GM21576 (cell line): ENCODE data around the gene SLC1A5.
"Not testable (repeated sequence)": the region's sequence is repeated elsewhere in the genome, so short reads cannot be mapped to it uniquely, and the experiment has no call there.

ENCODE experiments used
- ATAC-seq: cut with Tn5 transposase; IDR thresholded peaks from one replicate; pipeline ENCODE4 v1.9.1; 2021; ENCODE audit warnings: mild to moderate bottlenecking, moderate library complexity; ENCODE audit not compliant: unreplicated experiment

SLC1A5 gene

GRCh38 chr19:46788262-46788967 lies at the start of gene SLC1A5:
TSS of gene SLC1A5 (minus strand) at chr19:46788594. CDS start at chr19:46787965, 629 bp downstream.
- ATAC-seq, result peak; percentile 49

GRCh38 chr19:46838160-46838559 lies 49.8 kb upstream of the SLC1A5 start:
- ATAC-seq, result no peak

- ATAC-seq, result no peak
These were observed 46.6 kb upstream of the SLC1A5 start for GRCh38 chr19:46834984-46835383.

- no peak for ATAC-seq
These were observed 45.7 kb upstream of the SLC1A5 start for GRCh38 chr19:46834121-46834520.

- no peak for ATAC-seq
These were observed 42.5 kb upstream of the SLC1A5 start for GRCh38 chr19:46830864-46831263.

GRCh38 chr19:46828484-46828883 lies 40.1 kb upstream of the SLC1A5 start:
- ATAC-seq, result no peak

GRCh38 chr19:46825731-46826055 lies 37.3 kb upstream of the SLC1A5 start:
- ATAC-seq, result no peak

- ATAC-seq, result no peak
These were observed 36.7 kb upstream of the SLC1A5 start for GRCh38 chr19:46824890-46825730.

- ATAC-seq, result no peak
These were observed 34.7 kb upstream of the SLC1A5 start for GRCh38 chr19:46823049-46823448.

- not testable (repeated sequence) for ATAC-seq
These were observed 34.0 kb upstream of the SLC1A5 start for GRCh38 chr19:46822410-46822787.

GRCh38 chr19:46821512-46822409 lies 33.4 kb upstream of the SLC1A5 start:
- no peak for ATAC-seq

GRCh38 chr19:46818812-46819211 lies 30.4 kb upstream of the SLC1A5 start:
- ATAC-seq, result no peak

GRCh38 chr19:46815833-46816627 lies 27.6 kb upstream of the SLC1A5 start:
- ATAC-seq, result no peak

GRCh38 chr19:46813839-46814358 lies 25.5 kb upstream of the SLC1A5 start:
- no peak for ATAC-seq

GRCh38 chr19:46812977-46813838 lies 24.8 kb upstream of the SLC1A5 start:
- ATAC-seq, result no peak

GRCh38 chr19:46809534-46810272 lies 21.3 kb upstream of the SLC1A5 start:
- no peak for ATAC-seq

- no peak for ATAC-seq
These were observed 18.3 kb upstream of the SLC1A5 start for GRCh38 chr19:46806656-46807055.

GRCh38 chr19:46804432-46804831 lies 16.0 kb upstream of the SLC1A5 start:
- ATAC-seq, result not testable (repeated sequence)

- no peak for ATAC-seq
These were observed 15.2 kb upstream of the SLC1A5 start for GRCh38 chr19:46803555-46803954.
